OCI-LY3 (cell line): ENCODE measurements around the gene DOCK2.
"Not testable (repeated sequence)": the region's sequence is repeated elsewhere in the genome, so short reads cannot be mapped to it uniquely, and the experiment has no call there.

Source experiments
- H2AFZ ChIP-seq: fragments of 200-600, 300-600 bp; shearing (Covaris generic); 2 replicates; pipeline ENCODE4 v1.6.0; 2014; ENCODE audit warnings: antibody characterized with exemption, low read depth, low read length
- H3K27ac ChIP-seq: fragments of 200-600, 300-600 bp; sonication (generic); 2 replicates; pipeline ENCODE4 v1.5.1; 2014; ENCODE audit warnings: mild to moderate bottlenecking, low read length, moderate library complexity, mixed read lengths
- H3K27me3 ChIP-seq: fragments of 200-600, 300-600 bp; sonication (generic); 2 replicates; pipeline ENCODE4 v1.6.1; 2014; ENCODE audit warnings: low read depth, low read length, mixed read lengths
- H3K36me3 ChIP-seq: fragments of 200-600, 300-600 bp; sonication (generic); replicated peaks from 2 replicates; pipeline ENCODE3; 2014; ENCODE audit warnings: low read depth, low read length, mixed read lengths
- H3K4me1 ChIP-seq: fragments of 300-600, 200-600 bp; sonication (generic); 2 replicates; pipeline ENCODE4 v1.6.1; 2014; ENCODE audit warnings: low read length, mixed read lengths
- H3K4me2 ChIP-seq: fragments of 200-600, 300-600 bp; sonication (generic); 2 replicates; pipeline ENCODE4 v1.6.1; 2014; ENCODE audit warnings: low read length, mixed read lengths
- H3K4me3 ChIP-seq: fragments of 300-600, 200-600 bp; sonication (generic); 2 replicates; pipeline ENCODE4 v1.5.1; 2014; ENCODE audit warnings: antibody characterized with exemption, mild to moderate bottlenecking, low read length, moderate library complexity
- H3K79me2 ChIP-seq: fragments of 300-600, 200-600 bp; shearing (Covaris generic); 2 replicates; pipeline ENCODE4 v1.6.1; 2014; ENCODE audit warnings: mild to moderate bottlenecking, low read length, mixed read lengths
- H3K9ac ChIP-seq: fragments of 300-600, 200-600 bp; shearing (Covaris generic); 2 replicates; pipeline ENCODE4 v1.6.0; 2014; ENCODE audit warnings: mild to moderate bottlenecking, low read length, moderate library complexity
- H3K9me3 ChIP-seq: fragments of 200-600, 300-600 bp; shearing (Covaris generic); 2 replicates; pipeline ENCODE4 v1.6.1; 2014; ENCODE audit warnings: low read length, mixed read lengths; ENCODE audit not compliant: insufficient read depth
- H4K20me1 ChIP-seq: fragments of 200-600, 300-600 bp; sonication (generic); 2 replicates; pipeline ENCODE4 v1.6.1; 2016; ENCODE audit warnings: low read length, mixed read lengths; ENCODE audit not compliant: insufficient read depth
- EZH2phosphoT487 ChIP-seq: fragments of 200-600 bp; shearing (Covaris generic); IDR thresholded peaks from 2 replicates; pipeline ENCODE4 v1.6.1; 2018; ENCODE audit warnings: antibody characterized with exemption, mixed run types, low read depth
- TF ChIP-seq, protein P1 (sequence below): fragments of 200-600, 300-600 bp; sonication (generic); IDR thresholded peaks from 2 replicates; pipeline ENCODE4 v1.5.1; 2014; ENCODE audit warnings: antibody characterized with exemption, low read length, low read depth

The DOCK2 gene

DNA sequence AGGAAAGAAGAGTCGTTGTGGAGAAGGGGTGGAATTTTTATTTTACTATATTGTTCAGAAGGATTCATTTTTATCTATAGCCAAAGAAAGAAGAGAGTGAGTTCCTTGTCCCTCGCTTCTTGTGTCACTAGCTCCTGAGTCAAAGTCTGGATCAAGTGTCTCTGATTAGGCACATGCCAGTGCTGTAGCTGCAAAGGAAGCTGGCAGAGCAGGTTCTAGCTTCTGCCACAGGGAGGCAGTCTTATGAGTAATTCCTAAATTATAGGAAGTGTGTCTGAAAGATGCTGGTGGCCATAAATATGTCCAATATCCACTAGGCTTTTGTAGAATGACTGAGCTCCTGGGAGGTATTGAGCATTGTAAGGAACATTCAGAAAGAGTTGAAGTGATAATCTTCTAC, 84.7 kb downstream of the DOCK2 start:
- H4K20me1 ChIP-seq = peaks cover 37% of the 10 kb centered on the region
- H3K9me3 ChIP-seq = no peaks in the 10 kb centered on the region
- TF ChIP-seq, protein P1, sequence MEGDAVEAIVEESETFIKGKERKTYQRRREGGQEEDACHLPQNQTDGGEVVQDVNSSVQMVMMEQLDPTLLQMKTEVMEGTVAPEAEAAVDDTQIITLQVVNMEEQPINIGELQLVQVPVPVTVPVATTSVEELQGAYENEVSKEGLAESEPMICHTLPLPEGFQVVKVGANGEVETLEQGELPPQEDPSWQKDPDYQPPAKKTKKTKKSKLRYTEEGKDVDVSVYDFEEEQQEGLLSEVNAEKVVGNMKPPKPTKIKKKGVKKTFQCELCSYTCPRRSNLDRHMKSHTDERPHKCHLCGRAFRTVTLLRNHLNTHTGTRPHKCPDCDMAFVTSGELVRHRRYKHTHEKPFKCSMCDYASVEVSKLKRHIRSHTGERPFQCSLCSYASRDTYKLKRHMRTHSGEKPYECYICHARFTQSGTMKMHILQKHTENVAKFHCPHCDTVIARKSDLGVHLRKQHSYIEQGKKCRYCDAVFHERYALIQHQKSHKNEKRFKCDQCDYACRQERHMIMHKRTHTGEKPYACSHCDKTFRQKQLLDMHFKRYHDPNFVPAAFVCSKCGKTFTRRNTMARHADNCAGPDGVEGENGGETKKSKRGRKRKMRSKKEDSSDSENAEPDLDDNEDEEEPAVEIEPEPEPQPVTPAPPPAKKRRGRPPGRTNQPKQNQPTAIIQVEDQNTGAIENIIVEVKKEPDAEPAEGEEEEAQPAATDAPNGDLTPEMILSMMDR = peak; percentile 25
- TF ChIP-seq EZH2phosphoT487 = no peak
- H3K27ac ChIP-seq = no peak overlapping the region
- H2AFZ ChIP-seq = no peak overlapping the region
- no peak overlapping the region for H3K4me3 ChIP-seq
- H3K4me1 ChIP-seq = peaks cover 16% of the 10 kb centered on the region
- no peak overlapping the region for H3K9ac ChIP-seq
- peaks cover 78% of the 10 kb centered on the region for H3K36me3 ChIP-seq
- H3K79me2 ChIP-seq = peaks cover 2% of the 10 kb centered on the region; the same call in 1 of the 2 replicates
- H3K4me2 ChIP-seq = no peak overlapping the region
- H3K27me3 ChIP-seq = no peaks in the 10 kb centered on the region

DNA sequence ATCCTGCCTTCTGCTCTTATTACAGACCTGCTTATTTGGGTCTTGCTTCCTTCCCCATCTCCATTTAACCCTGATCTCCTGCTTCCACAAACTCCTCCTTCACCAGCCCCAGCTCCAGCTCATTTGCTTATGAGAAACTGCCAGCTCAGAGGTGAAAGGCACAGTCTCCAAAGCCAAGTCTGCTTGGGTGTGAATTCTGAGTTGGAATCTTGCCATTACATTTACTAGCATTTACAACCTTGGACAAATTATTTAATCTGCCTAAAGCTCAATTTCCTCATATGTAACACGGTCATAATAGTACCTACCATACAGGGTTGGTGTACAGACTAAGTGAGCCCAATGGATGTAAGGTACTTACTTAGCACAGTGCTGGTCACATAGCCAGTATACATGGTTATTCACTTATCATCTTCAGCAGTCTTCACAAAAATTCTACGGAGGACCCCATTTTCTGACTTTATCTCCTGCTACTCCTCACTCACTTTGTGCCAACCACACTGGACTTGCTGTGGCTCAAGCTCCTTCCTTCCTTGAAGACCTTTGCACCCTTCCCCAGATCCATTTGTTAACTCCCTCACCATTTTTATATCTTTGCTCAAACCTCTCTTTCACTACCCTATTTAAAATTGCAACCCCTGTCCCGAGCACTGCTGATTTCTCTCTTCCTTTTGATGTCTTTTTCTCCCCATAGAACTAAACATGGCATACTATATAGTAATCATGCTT, 86.2 kb downstream of the DOCK2 start:
- Histone ChIP-seq H3K4me1 (peaks cover 16% of the 10 kb centered on the region), H3K9me3 (no peaks in the 10 kb centered on the region), H3K9ac (no peak overlapping the region), H2AFZ (no peak overlapping the region), H3K36me3 (peaks cover 78% of the 10 kb centered on the region), H3K27ac (no peak overlapping the region), H3K4me2 (no peak overlapping the region), H3K4me3 (no peak overlapping the region), H4K20me1 (peaks cover 44% of the 10 kb centered on the region), H3K79me2 (peaks cover 6% of the 10 kb centered on the region; the same call in 1 of the 2 replicates), H3K27me3 (no peaks in the 10 kb centered on the region)
- no peak for TF ChIP-seq EZH2phosphoT487
- TF ChIP-seq, protein P1 = no peak

DNA sequence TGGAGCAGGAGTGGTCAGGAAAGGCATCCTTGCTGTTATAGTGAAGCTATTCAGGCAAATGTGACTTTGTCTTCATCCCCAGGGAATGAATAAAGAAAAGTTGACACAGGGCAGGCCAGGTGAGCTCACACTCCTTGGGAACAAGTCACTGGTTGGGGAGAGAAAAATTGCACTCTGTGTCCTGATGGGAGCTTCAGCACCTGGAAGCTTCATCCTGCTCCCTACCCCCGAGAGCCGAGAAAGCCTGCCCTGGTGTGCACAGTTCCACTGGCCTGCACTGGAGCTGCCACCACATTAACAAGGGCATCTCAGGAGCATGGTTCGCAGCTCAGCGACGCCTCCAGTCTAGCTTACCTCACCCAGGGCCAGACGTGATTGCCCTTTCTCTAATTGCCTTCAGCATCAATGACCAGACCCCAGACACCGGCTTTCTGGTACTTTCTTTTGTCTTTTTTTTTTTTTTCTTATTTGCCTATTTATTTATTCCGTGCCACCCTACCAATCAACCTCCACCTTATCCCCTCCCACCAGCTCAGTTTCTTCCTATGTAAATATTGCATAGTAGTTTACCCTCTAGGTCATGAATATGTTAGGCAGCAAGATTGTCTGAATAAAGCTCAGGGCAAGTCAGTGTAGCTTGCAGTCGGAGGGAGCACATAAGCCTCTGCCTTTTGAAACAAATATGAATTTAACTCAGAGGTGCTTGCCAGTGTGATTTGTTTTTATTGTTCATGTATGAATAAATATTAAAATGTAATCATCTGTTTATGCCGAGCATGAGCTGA, 87.4 kb downstream of the DOCK2 start:
- Histone ChIP-seq H3K9ac (no peak overlapping the region), H3K27me3 (no peaks in the 10 kb centered on the region), H3K4me2 (no peak overlapping the region), H3K79me2 (peaks cover 6% of the 10 kb centered on the region; the same call in 1 of the 2 replicates), H3K9me3 (no peaks in the 10 kb centered on the region), H2AFZ (no peak overlapping the region), H3K27ac (no peak overlapping the region), H3K36me3 (peaks cover 77% of the 10 kb centered on the region), H3K4me1 (peaks cover 9% of the 10 kb centered on the region), H3K4me3 (no peak overlapping the region), H4K20me1 (peaks cover 43% of the 10 kb centered on the region)
- TF ChIP-seq, protein P1 = no peak
- TF ChIP-seq EZH2phosphoT487 = no peak

DNA sequence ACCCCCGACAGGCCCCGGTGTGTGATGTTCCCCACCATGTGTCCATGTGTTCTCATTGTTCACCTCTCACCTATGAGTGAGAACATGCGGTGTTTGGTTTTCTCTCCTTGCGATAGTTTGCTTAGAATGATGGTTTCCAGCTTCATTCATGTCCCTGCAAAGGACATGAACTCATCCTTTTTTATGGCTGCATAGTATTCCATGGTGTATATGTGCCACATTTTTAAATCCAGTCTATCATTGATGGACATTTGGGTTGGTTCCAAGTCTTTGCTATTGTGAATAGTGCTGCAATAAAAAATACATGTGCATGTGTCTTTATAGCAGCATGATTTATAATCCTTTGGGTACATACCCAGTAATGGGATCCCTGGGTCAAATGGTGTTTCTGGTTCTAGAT, 88.6 kb downstream of the DOCK2 start:
- not testable (repeated sequence) for H3K4me1 ChIP-seq, H3K79me2 ChIP-seq, H2AFZ ChIP-seq, H3K4me3 ChIP-seq, H3K27me3 ChIP-seq, H3K27ac ChIP-seq, H3K9ac ChIP-seq, H3K9me3 ChIP-seq, H3K4me2 ChIP-seq
- Histone ChIP-seq H4K20me1 (peaks cover 31% of the 10 kb centered on the region), H3K36me3 (peaks cover 71% of the 10 kb centered on the region)
